Measurements from ENCODE around the gene S100A6.

S100A6 gene

DNA sequence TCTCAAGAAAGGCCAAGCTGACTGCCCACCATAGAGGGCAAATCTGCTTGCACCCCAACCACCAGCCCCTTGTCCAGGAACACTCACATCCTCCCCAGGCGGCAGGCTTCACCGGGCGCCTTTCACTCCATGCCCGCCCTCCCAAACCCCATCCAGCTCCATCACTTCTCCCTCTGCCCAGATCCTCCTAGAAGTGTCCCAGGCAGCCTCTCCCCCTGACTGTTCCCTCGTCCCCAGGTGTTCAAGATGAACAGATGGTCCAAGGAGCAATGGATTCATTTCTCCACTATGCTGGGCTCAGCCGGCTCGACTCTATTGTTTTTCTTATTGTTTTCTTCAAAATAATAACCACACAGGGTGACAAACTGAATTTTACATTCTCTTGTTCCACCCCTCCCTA is 22.1 kb downstream of the S100A6 start:
- no peaks in the 10 kb centered on the region for H3K36me3 ChIP-seq (ENCODE audit: control insufficient read depth in 1 of 2, insufficient read depth in 2 of 2, low read length in 2 of 2)
- H2BK120ac ChIP-seq (ENCODE audit: insufficient read depth, low read length, poor library complexity): peak overlapping the region; percentile 23
- no peaks in the 10 kb centered on the region for H3K9me3 ChIP-seq (ENCODE audit: insufficient read depth, low read depth, low read length)
- H3K4ac ChIP-seq (ENCODE audit: low read depth, low read length): no peak overlapping the region
- H3K27ac ChIP-seq (ENCODE audit: low read depth, low read length): no peak overlapping the region
- H3K27me3 ChIP-seq (ENCODE audit: insufficient read depth, low read length): no peaks in the 10 kb centered on the region
- H3K14ac ChIP-seq (ENCODE audit: low read length): no peak overlapping the region
- no peak overlapping the region for H4K12ac ChIP-seq (ENCODE audit: low read depth, low read length)
- peak overlapping the region; percentile 85 for H2BK12ac ChIP-seq (ENCODE audit: low read length)
- peaks cover 14% of the 10 kb centered on the region for H3K79me1 ChIP-seq (ENCODE audit: low read length)
- H2BK5ac ChIP-seq (ENCODE audit: low read depth, low read length, poor library complexity): no peak overlapping the region
- H3K4me3 ChIP-seq (ENCODE audit: low read depth, low read length): no peak overlapping the region
- H3K4me2 ChIP-seq (ENCODE audit: low read length): no peak overlapping the region
- no peak overlapping the region for H4K8ac ChIP-seq (ENCODE audit: low read depth, low read length)
- DNase-seq: no peak
- H4K91ac ChIP-seq (ENCODE audit: low read depth, low read length): peak overlapping the region; percentile 77
- H3K9ac ChIP-seq (ENCODE audit: low read length): no peak overlapping the region
- H2AFZ ChIP-seq (ENCODE audit: insufficient read depth, low read length, poor library complexity): no peak overlapping the region
- no peak overlapping the region for H3K18ac ChIP-seq (ENCODE audit: low read length)
- WGBS (ENCODE audit: extremely low coverage, insufficient coverage, insufficient read length): no CpG with 5 or more reads among the region's 7 CpGs
- H3K79me2 ChIP-seq (ENCODE audit: control insufficient read depth, insufficient read depth, low read length, poor library complexity): no peaks in the 10 kb centered on the region
- H2AK5ac ChIP-seq (ENCODE audit: low read length): peak overlapping the region; percentile 81
- peaks cover 8 to 11% of the 10 kb centered on the region in 2 experiments for H3K4me1 ChIP-seq (ENCODE audit: control insufficient read depth in 1 of 2, insufficient read depth in 2 of 2, low read length in 2 of 2)
- no peak overlapping the region for H3K23ac ChIP-seq (ENCODE audit: low read length)

DNA sequence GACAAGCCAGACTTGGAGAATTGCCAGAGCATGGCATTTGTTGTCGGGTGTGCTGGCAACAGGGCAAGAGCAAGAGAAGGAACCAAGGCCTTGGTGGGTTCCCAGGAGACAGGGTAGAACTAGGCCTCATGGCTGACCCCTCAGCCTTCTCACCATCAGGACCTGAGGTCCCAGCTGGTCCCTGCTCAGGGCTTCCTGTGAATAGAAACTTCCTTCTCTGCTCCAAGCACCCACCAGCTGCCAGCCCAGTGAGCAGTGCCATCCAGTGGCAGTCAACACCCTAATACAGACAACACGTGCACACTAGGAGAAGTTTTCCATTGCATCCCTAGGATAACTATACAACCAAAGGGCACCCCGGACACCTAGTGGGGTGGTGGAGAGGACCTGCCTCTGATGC is 22.8 kb downstream of the S100A6 start:
- H4K12ac ChIP-seq (ENCODE audit: low read depth, low read length): no peak overlapping the region
- peak overlapping the region; percentile 15 for H3K4ac ChIP-seq (ENCODE audit: low read depth, low read length)
- no peak overlapping the region for H3K4me3 ChIP-seq (ENCODE audit: low read depth, low read length)
- peaks cover 8 to 11% of the 10 kb centered on the region in 2 experiments for H3K4me1 ChIP-seq (ENCODE audit: control insufficient read depth in 1 of 2, insufficient read depth in 2 of 2, low read length in 2 of 2)
- H3K4me2 ChIP-seq (ENCODE audit: low read length): no peak overlapping the region
- no peaks in the 10 kb centered on the region for H3K27me3 ChIP-seq (ENCODE audit: insufficient read depth, low read length)
- no peaks in the 10 kb centered on the region for H3K36me3 ChIP-seq (ENCODE audit: control insufficient read depth in 1 of 2, insufficient read depth in 2 of 2, low read length in 2 of 2)
- H3K18ac ChIP-seq (ENCODE audit: low read length): no peak overlapping the region
- no CpG with 5 or more reads among the region's 3 CpGs for WGBS (ENCODE audit: extremely low coverage, insufficient coverage, insufficient read length)
- no peak overlapping the region for H3K27ac ChIP-seq (ENCODE audit: low read depth, low read length)
- peak overlapping the region; percentile 69 for H2BK12ac ChIP-seq (ENCODE audit: low read length)
- H3K14ac ChIP-seq (ENCODE audit: low read length): peak overlapping the region; percentile 49
- peaks cover 18% of the 10 kb centered on the region for H3K79me1 ChIP-seq (ENCODE audit: low read length)
- H3K9ac ChIP-seq (ENCODE audit: low read length): no peak overlapping the region
- peak overlapping the region; percentile 52 for H2AK5ac ChIP-seq (ENCODE audit: low read length)
- no peak overlapping the region for H2AFZ ChIP-seq (ENCODE audit: insufficient read depth, low read length, poor library complexity)
- no peaks in the 10 kb centered on the region for H3K79me2 ChIP-seq (ENCODE audit: control insufficient read depth, insufficient read depth, low read length, poor library complexity)
- peak overlapping the region; percentile 68 for H2BK120ac ChIP-seq (ENCODE audit: insufficient read depth, low read length, poor library complexity)
- no peak overlapping the region for H4K8ac ChIP-seq (ENCODE audit: low read depth, low read length)
- H4K91ac ChIP-seq (ENCODE audit: low read depth, low read length): peak overlapping the region; percentile 72
- DNase-seq: no peak
- no peaks in the 10 kb centered on the region for H3K9me3 ChIP-seq (ENCODE audit: insufficient read depth, low read depth, low read length)
- peak overlapping the region; percentile 41 for H3K23ac ChIP-seq (ENCODE audit: low read length)
- H2BK5ac ChIP-seq (ENCODE audit: low read depth, low read length, poor library complexity): peak overlapping the region; percentile 12

DNA sequence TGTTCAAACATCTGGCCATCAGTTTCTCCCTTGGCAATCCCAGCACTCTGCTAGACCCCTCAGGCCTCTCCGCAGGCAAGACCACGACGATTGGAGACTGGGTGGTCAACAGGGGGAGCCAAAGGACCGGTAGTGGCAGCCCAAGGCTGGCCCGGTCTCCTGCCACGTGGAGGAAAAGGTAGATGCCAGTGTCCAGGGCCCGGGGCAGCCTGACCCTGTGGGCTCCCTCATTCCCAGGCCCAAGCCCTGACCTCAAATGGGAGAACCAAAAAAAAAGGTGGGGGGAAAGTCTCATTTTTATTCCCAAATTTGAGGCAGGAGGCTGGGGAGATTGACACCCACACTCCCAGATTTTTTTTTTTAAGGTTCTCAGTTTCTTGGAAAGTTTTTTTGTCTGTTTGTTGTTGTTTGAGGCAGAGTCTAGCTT is 24.8 kb downstream of the S100A6 start:
- peaks cover 17 to 18% of the 10 kb centered on the region in 2 experiments for H3K4me1 ChIP-seq (ENCODE audit: control insufficient read depth in 1 of 2, insufficient read depth in 2 of 2, low read length in 2 of 2)
- no peak overlapping the region for H3K18ac ChIP-seq (ENCODE audit: low read length)
- H2BK12ac ChIP-seq (ENCODE audit: low read length): no peak overlapping the region
- H3K27me3 ChIP-seq (ENCODE audit: insufficient read depth, low read length): no peaks in the 10 kb centered on the region
- no peaks in the 10 kb centered on the region for H3K79me2 ChIP-seq (ENCODE audit: control insufficient read depth, insufficient read depth, low read length, poor library complexity)
- no peak overlapping the region for H4K12ac ChIP-seq (ENCODE audit: low read depth, low read length)
- no peak overlapping the region for H3K9ac ChIP-seq (ENCODE audit: low read length)
- no peaks in the 10 kb centered on the region for H3K36me3 ChIP-seq (ENCODE audit: control insufficient read depth in 1 of 2, insufficient read depth in 2 of 2, low read length in 2 of 2)
- no peak overlapping the region for H3K23ac ChIP-seq (ENCODE audit: low read length)
- WGBS (ENCODE audit: extremely low coverage, insufficient coverage, insufficient read length): no CpG with 5 or more reads among the region's 7 CpGs
- H2AFZ ChIP-seq (ENCODE audit: insufficient read depth, low read length, poor library complexity): no peak overlapping the region
- peak overlapping the region; percentile 22 for H4K91ac ChIP-seq (ENCODE audit: low read depth, low read length)
- peak; percentile 83 to 91 for DNase-seq
- H3K4me3 ChIP-seq (ENCODE audit: low read depth, low read length): no peak overlapping the region
- H3K9me3 ChIP-seq (ENCODE audit: insufficient read depth, low read depth, low read length): no peaks in the 10 kb centered on the region
- H2BK5ac ChIP-seq (ENCODE audit: low read depth, low read length, poor library complexity): peak overlapping the region; percentile 26
- peak overlapping the region; percentile 15 for H4K8ac ChIP-seq (ENCODE audit: low read depth, low read length)
- H2BK120ac ChIP-seq (ENCODE audit: insufficient read depth, low read length, poor library complexity): peak overlapping the region; percentile 74
- peaks cover 26% of the 10 kb centered on the region for H3K79me1 ChIP-seq (ENCODE audit: low read length)
- H3K4ac ChIP-seq (ENCODE audit: low read depth, low read length): no peak overlapping the region
- H3K4me2 ChIP-seq (ENCODE audit: low read length): no peak overlapping the region
- no peak overlapping the region for H3K14ac ChIP-seq (ENCODE audit: low read length)
- no peak overlapping the region for H2AK5ac ChIP-seq (ENCODE audit: low read length)
- H3K27ac ChIP-seq (ENCODE audit: low read depth, low read length): no peak overlapping the region

DNA sequence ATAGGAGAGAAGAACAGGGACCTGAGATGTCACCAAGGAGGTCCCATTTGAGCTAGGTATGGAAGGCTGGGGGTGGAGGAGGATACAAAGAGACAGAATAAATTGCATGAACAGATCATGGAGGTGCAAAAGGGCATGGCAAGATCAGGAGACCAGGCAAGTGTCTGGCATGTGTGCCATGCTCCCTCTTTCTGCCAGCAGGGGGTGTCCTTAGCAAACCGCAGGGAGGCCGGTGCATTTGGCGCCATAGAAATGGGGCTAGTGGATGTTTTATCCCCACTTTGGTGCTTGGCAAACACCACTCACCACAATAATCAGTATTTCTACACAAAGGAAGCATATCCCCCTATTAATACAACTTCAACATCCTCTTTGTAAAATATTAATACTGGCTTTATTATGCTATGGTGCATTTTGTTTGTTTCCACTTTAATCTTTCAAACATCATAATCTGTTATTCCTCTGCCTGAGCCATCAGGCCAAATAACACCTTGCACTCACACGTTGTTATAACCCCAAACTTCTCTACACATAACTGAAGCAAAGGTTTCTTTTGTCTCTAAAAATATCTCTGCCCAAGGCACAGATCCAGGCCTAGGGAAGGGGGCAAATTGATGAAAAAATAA is 25.9 kb downstream of the S100A6 start:
- Histone ChIP-seq H3K4me2 (ENCODE audit: low read length) (no peak overlapping the region), H2BK120ac (ENCODE audit: insufficient read depth, low read length, poor library complexity) (no peak overlapping the region), H2AK5ac (ENCODE audit: low read length) (no peak overlapping the region), H3K79me2 (ENCODE audit: control insufficient read depth, insufficient read depth, low read length, poor library complexity) (no peaks in the 10 kb centered on the region), H4K91ac (ENCODE audit: low read depth, low read length) (peak overlapping the region; percentile 9), H2AFZ (ENCODE audit: insufficient read depth, low read length, poor library complexity) (no peak overlapping the region), H4K12ac (ENCODE audit: low read depth, low read length) (no peak overlapping the region), H3K27ac (ENCODE audit: low read depth, low read length) (no peak overlapping the region), H3K14ac (ENCODE audit: low read length) (no peak overlapping the region), H3K79me1 (ENCODE audit: low read length) (peaks cover 26% of the 10 kb centered on the region), H3K9ac (ENCODE audit: low read length) (no peak overlapping the region), H3K23ac (ENCODE audit: low read length) (no peak overlapping the region), H3K36me3 (ENCODE audit: control insufficient read depth in 1 of 2, insufficient read depth in 2 of 2, low read length in 2 of 2) (no peaks in the 10 kb centered on the region), H3K9me3 (ENCODE audit: insufficient read depth, low read depth, low read length) (no peaks in the 10 kb centered on the region), H3K4me1 (ENCODE audit: control insufficient read depth in 1 of 2, insufficient read depth in 2 of 2, low read length in 2 of 2) (peaks cover 10 to 12% of the 10 kb centered on the region in 2 experiments), H2BK12ac (ENCODE audit: low read length) (no peak overlapping the region), H2BK5ac (ENCODE audit: low read depth, low read length, poor library complexity) (no peak overlapping the region), H3K4me3 (ENCODE audit: low read depth, low read length) (no peak overlapping the region), H4K8ac (ENCODE audit: low read depth, low read length) (no peak overlapping the region), H3K18ac (ENCODE audit: low read length) (no peak overlapping the region), H3K4ac (ENCODE audit: low read depth, low read length) (no peak overlapping the region), H3K27me3 (ENCODE audit: insufficient read depth, low read length) (no peaks in the 10 kb centered on the region)
- DNase-seq: peak in 1 of 2 donors; percentile 70
- WGBS (ENCODE audit: extremely low coverage, insufficient coverage, insufficient read length): no CpG with 5 or more reads among the region's 4 CpGs
